ENCODE results near the gene ZNF892.
A peak's percentile ranks its signal among the peaks of the same experiment; 100 is the strongest.

ZNF892 gene

GRCh38 chr2:95158891-95159619, 48.3 kb upstream of the ZNF892 start (continued):
- TF ChIP-seq ZNF311 (tag by site-specific recombination; IDR thresholded peaks at IDR 0.05; ENCODE audit: borderline replicate concordance) (no peak), ZXDB (tag by site-specific recombination; IDR thresholded peaks at IDR 0.05) (0 out of 2 replicates have a peak, but pooled peaks have one; percentile 39), ZBTB48 (tag by site-specific recombination; IDR thresholded peaks at IDR 0.05) (peak; percentile 73), ZNF510 (tag by site-specific recombination; IDR thresholded peaks at IDR 0.05; ENCODE audit: insufficient replicate concordance) (no peak), KLF1 (tag by site-specific recombination; IDR thresholded peaks at IDR 0.05) (peak; percentile 40; the same call in 1 of the 2 replicates), ZBTB26 (tag by site-specific recombination; optimal IDR thresholded peaks at IDR 0.05) (peak; percentile 54), GLIS2 (tag by site-specific recombination; IDR thresholded peaks at IDR 0.05) (peak; percentile 35; the same call in 1 of the 2 replicates)

- CTCF ChIA-PET, result interaction anchor here (1.0 kb wide), 1 partner anchor 45 kb away, joined by 3 read pairs; no protein-coding TSS in a partner anchor
- H3K36me3 ChIP-seq (ENCODE audit: control insufficient read depth in 2 of 2, insufficient read depth in 1 of 2, low read length in 2 of 2), result peaks cover 0 to 41% of the 10 kb centered on the region in 2 experiments; a peak in 2 of 3 replicates
- POLR2A ChIA-PET, result interaction anchor here (0.5 to 1.4 kb wide), 3 partner anchors 8 to 103 kb away, joined by 3 to 4 read pairs (median 3); no protein-coding TSS in a partner anchor
- H3K4me1 ChIP-seq (ENCODE audit: control insufficient read depth, insufficient read depth, low read length), result no peaks in the 10 kb centered on the region
- H3K9me3 ChIP-seq (ENCODE audit: control insufficient read depth, insufficient read depth, low read depth, low read length), result no peaks in the 10 kb centered on the region
- H3K4me3 ChIP-seq (ENCODE audit: low read depth, low read length), result peak within 1 kb of the TSS; percentile 61
- TF ChIP-seq ZNF10 (tag by site-specific recombination; IDR thresholded peaks at IDR 0.05) (no peak), ZNF677 (tag by site-specific recombination; IDR thresholded peaks at IDR 0.05) (peak; percentile 87), ZBTB26 (tag by site-specific recombination; optimal IDR thresholded peaks at IDR 0.05) (peak; percentile 61), KLF9 (tag by site-specific recombination; IDR thresholded peaks at IDR 0.05; ENCODE audit: low read depth) (peak; percentile 32; the same call in 1 of the 2 replicates), ZFP69B (tag by site-specific recombination; IDR thresholded peaks at IDR 0.05) (no peak), ZNF292 (tag by site-specific recombination; IDR thresholded peaks at IDR 0.05; ENCODE audit: borderline replicate concordance, low read depth) (no peak), ZNF121 (tag by site-specific recombination; IDR thresholded peaks at IDR 0.05) (no peak), OVOL3 (tag by site-specific recombination; IDR thresholded peaks at IDR 0.05) (no peak), ZNF335 (tag by site-specific recombination; conservative IDR thresholded peaks at IDR 0.05) (peak; percentile 71), ZNF76 (tag by site-specific recombination; IDR thresholded peaks at IDR 0.05; ENCODE audit: borderline replicate concordance, low read depth) (no peak)
- H3K27ac ChIP-seq (ENCODE audit: extremely low read depth, low read depth, low read length), result peak within 1 kb of the TSS; percentile 60
These were observed 47.5 kb upstream of the ZNF892 start, which contains the start of gene ZNF514 for GRCh38 chr2:95159690-95160449. Gene ZNF514, minus strand, starts transcription at chr2:95159848. Its CDS starts 6,595 bp downstream, at chr2:95153253.

- POLR2A ChIA-PET, result interaction anchor here (1.1 to 1.2 kb wide), 2 partner anchors 43 to 169 kb away, joined by 3 to 9 read pairs; partner anchors contain the start of gene MRPS5
- Histone ChIP-seq H3K9me3 (ENCODE audit: control insufficient read depth, insufficient read depth, low read depth, low read length) (no peaks in the 10 kb centered on the region), H3K36me3 (ENCODE audit: control insufficient read depth in 2 of 2, insufficient read depth in 1 of 2, low read length in 2 of 2) (peaks cover 0 to 6% of the 10 kb centered on the region in 2 experiments; a peak in 1 of 3 replicates), H3K4me1 (ENCODE audit: control insufficient read depth, insufficient read depth, low read length) (no peaks in the 10 kb centered on the region), H3K27ac (ENCODE audit: extremely low read depth, low read depth, low read length) (peak overlapping the region; percentile 53; the same call in 1 of the 2 replicates), H3K4me3 (ENCODE audit: low read depth, low read length) (peak overlapping the region; percentile 98)
- CTCF ChIA-PET, result interaction anchor here (1.5 kb wide), 1 partner anchor 50 kb away, joined by 8 read pairs; no protein-coding TSS in a partner anchor
- TF ChIP-seq ZEB2 (tag by site-specific recombination; IDR thresholded peaks at IDR 0.05) (no peak), ZBTB11 (tag by site-specific recombination; conservative IDR thresholded peaks at IDR 0.05; ENCODE audit: low read depth) (no peak)
These were observed 42.3 kb upstream of the ZNF892 start for GRCh38 chr2:95165030-95165370.
